Measurements from ENCODE around the gene SLC13A1. TPM values are rescaled to one million over a fixed set of nuclear protein-coding genes. Genes with fewer than 3 reads are reported as not detected.

SLC13A1 gene
- polyA plus RNA-seq, 1 donor = 1.7 TPM

- no CpG with 5 or more reads among the region's 2 CpGs for WGBS (ENCODE audit: insufficient coverage, low lambda C conversion rate)
- H3K27me3 ChIP-seq (ENCODE audit: control insufficient read depth, insufficient read depth, low read length) = no peaks in the 10 kb centered on the region
- no peaks in the 10 kb centered on the region for H3K36me3 ChIP-seq (ENCODE audit: control insufficient read depth, insufficient read depth, low read length)
- H3K27ac ChIP-seq (ENCODE audit: low read length) = no peak overlapping the region
- peak overlapping the region; percentile 46 for H3K4me3 ChIP-seq (ENCODE audit: low read length)
- H3K9me3 ChIP-seq (ENCODE audit: control insufficient read depth, low read depth, low read length) = no peaks in the 10 kb centered on the region
- DNase-seq = no peak
- H3K4me1 ChIP-seq (ENCODE audit: control insufficient read depth, insufficient read depth, low read length) = peaks cover 6% of the 10 kb centered on the region
These were observed 1.7 kb downstream of the SLC13A1 start for GRCh38 chr7:123198111-123198510.

DNA sequence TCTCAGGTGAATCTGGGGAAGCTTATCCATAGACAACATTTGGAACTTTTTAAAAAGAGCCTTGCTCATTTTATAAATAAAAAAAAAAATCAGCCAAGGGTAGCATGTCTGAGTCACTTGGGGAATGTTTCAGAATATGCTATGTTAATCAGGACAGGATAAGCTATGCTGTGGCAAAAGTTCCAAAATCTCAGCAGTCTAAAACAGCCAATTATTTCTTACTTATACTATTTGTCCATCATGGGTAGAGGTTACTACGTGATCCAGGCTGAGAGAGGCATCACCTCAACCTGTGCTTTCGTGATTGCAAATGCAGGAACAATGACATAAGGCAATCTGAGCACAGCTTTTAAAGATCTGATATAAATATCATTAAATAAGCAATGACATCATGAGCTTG is 6.5 kb downstream of the SLC13A1 start:
- Histone ChIP-seq H3K27me3 (ENCODE audit: control insufficient read depth, insufficient read depth, low read length) (no peaks in the 10 kb centered on the region), H3K4me3 (ENCODE audit: low read length) (no peak overlapping the region), H3K4me1 (ENCODE audit: control insufficient read depth, insufficient read depth, low read length) (no peaks in the 10 kb centered on the region), H3K36me3 (ENCODE audit: control insufficient read depth, insufficient read depth, low read length) (no peaks in the 10 kb centered on the region), H3K27ac (ENCODE audit: low read length) (no peak overlapping the region), H3K9me3 (ENCODE audit: control insufficient read depth, low read depth, low read length) (no peaks in the 10 kb centered on the region)
- no CpG with 5 or more reads among the region's 2 CpGs for WGBS (ENCODE audit: insufficient coverage, low lambda C conversion rate)
- no peak for DNase-seq

DNA sequence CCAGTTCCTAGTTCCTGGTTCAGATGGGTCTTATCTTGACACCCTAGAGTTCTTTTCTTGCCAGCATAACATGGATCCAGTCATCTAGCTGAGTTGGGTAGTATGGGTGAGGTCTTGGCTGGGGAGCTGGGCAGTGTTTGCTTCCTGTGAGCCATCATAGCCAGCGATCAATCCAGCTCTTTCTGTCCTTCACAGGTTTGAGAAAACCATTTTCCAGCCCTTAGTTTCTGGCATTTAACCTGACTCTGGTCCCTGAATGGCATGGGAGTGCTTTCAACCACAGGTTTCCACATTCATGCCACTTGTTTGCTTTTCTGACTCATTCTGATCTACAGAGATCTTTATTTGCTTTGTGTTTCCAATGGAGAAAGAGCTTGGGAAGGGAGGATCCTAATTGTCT is 8.6 kb downstream of the SLC13A1 start:
- Histone ChIP-seq H3K27ac (ENCODE audit: low read length) (no peak overlapping the region), H3K9me3 (ENCODE audit: control insufficient read depth, low read depth, low read length) (no peaks in the 10 kb centered on the region), H3K36me3 (ENCODE audit: control insufficient read depth, insufficient read depth, low read length) (no peaks in the 10 kb centered on the region), H3K4me1 (ENCODE audit: control insufficient read depth, insufficient read depth, low read length) (no peaks in the 10 kb centered on the region), H3K4me3 (ENCODE audit: low read length) (no peak overlapping the region), H3K27me3 (ENCODE audit: control insufficient read depth, insufficient read depth, low read length) (no peaks in the 10 kb centered on the region)
- 60% methylated on average over 1 of the region's 1 CpG for WGBS (ENCODE audit: insufficient coverage, low lambda C conversion rate)
- DNase-seq = no peak

GRCh38 chr7:123190109-123190831 is 9.5 kb downstream of the SLC13A1 start:
- no peak overlapping the region for H3K27ac ChIP-seq (ENCODE audit: low read length)

GRCh38 chr7:123185756-123186155 is 14.0 kb downstream of the SLC13A1 start:
- Histone ChIP-seq H3K36me3 (ENCODE audit: control insufficient read depth, insufficient read depth, low read length) (no peaks in the 10 kb centered on the region), H3K27ac (ENCODE audit: low read length) (no peak overlapping the region), H3K9me3 (ENCODE audit: control insufficient read depth, low read depth, low read length) (no peaks in the 10 kb centered on the region), H3K4me3 (ENCODE audit: low read length) (no peak overlapping the region), H3K27me3 (ENCODE audit: control insufficient read depth, insufficient read depth, low read length) (no peaks in the 10 kb centered on the region), H3K4me1 (ENCODE audit: control insufficient read depth, insufficient read depth, low read length) (no peaks in the 10 kb centered on the region)
- DNase-seq = no peak
- WGBS (ENCODE audit: insufficient coverage, low lambda C conversion rate) = 67% methylated on average over 1 of the region's 3 CpGs

More at GRCh38 chr7:123190109-123190831, 9.5 kb downstream of the SLC13A1 start:
- no peak for DNase-seq
- Histone ChIP-seq H3K9me3 (ENCODE audit: control insufficient read depth, low read depth, low read length) (no peaks in the 10 kb centered on the region), H3K27me3 (ENCODE audit: control insufficient read depth, insufficient read depth, low read length) (no peaks in the 10 kb centered on the region), H3K4me3 (ENCODE audit: low read length) (no peak overlapping the region), H3K4me1 (ENCODE audit: control insufficient read depth, insufficient read depth, low read length) (no peaks in the 10 kb centered on the region), H3K36me3 (ENCODE audit: control insufficient read depth, insufficient read depth, low read length) (no peaks in the 10 kb centered on the region)
- WGBS (ENCODE audit: insufficient coverage, low lambda C conversion rate) = no CpG with 5 or more reads among the region's 2 CpGs

- H3K27me3 ChIP-seq (ENCODE audit: control insufficient read depth, insufficient read depth, low read length) = no peaks in the 10 kb centered on the region
- no peaks in the 10 kb centered on the region for H3K36me3 ChIP-seq (ENCODE audit: control insufficient read depth, insufficient read depth, low read length)
These were observed 15.5 kb downstream of the SLC13A1 start for GRCh38 chr7:123184271-123184670.

DNA sequence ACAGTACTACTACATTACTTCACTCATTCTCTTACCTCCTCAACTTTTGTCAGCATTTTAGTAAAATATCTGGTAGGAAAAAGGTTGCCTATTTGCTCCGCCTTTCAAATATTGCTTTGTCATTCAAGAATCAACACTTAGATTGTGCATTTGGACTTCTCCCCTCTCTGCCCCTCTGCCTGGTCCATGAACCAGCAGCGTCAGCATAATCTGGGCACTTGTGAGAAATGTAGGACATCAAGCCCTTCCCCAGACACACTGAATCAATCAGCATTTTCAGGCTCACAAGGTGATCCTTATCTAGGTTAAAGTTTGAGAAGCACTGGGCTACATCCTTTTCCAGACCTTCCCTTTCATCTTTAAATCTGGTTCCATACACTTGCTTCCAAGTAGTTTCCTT is 16.3 kb downstream of the SLC13A1 start:
- H3K27me3 ChIP-seq (ENCODE audit: control insufficient read depth, insufficient read depth, low read length) = no peaks in the 10 kb centered on the region
- no peak for DNase-seq
- no peaks in the 10 kb centered on the region for H3K9me3 ChIP-seq (ENCODE audit: control insufficient read depth, low read depth, low read length)
- no peaks in the 10 kb centered on the region for H3K36me3 ChIP-seq (ENCODE audit: control insufficient read depth, insufficient read depth, low read length)
- no CpG with 5 or more reads among the region's 2 CpGs for WGBS (ENCODE audit: insufficient coverage, low lambda C conversion rate)
- H3K4me1 ChIP-seq (ENCODE audit: control insufficient read depth, insufficient read depth, low read length) = no peaks in the 10 kb centered on the region
- H3K4me3 ChIP-seq (ENCODE audit: low read length) = no peak overlapping the region
- H3K27ac ChIP-seq (ENCODE audit: low read length) = no peak overlapping the region

More at GRCh38 chr7:123184271-123184670, 15.5 kb downstream of the SLC13A1 start:
- DNase-seq = no peak
- no peaks in the 10 kb centered on the region for H3K9me3 ChIP-seq (ENCODE audit: control insufficient read depth, low read depth, low read length)
- no peak overlapping the region for H3K27ac ChIP-seq (ENCODE audit: low read length)
- H3K4me3 ChIP-seq (ENCODE audit: low read length) = no peak overlapping the region
- no peaks in the 10 kb centered on the region for H3K4me1 ChIP-seq (ENCODE audit: control insufficient read depth, insufficient read depth, low read length)

GRCh38 chr7:123177442-123177841 is 22.3 kb downstream of the SLC13A1 start:
- H3K27ac ChIP-seq (ENCODE audit: low read length) = peak overlapping the region; percentile 67
- H3K9me3 ChIP-seq (ENCODE audit: control insufficient read depth, low read depth, low read length) = no peaks in the 10 kb centered on the region
- peaks cover 8% of the 10 kb centered on the region for H3K4me1 ChIP-seq (ENCODE audit: control insufficient read depth, insufficient read depth, low read length)
- peak; percentile 42 to 58 for DNase-seq
- H3K27me3 ChIP-seq (ENCODE audit: control insufficient read depth, insufficient read depth, low read length) = no peaks in the 10 kb centered on the region
- H3K36me3 ChIP-seq (ENCODE audit: control insufficient read depth, insufficient read depth, low read length) = no peaks in the 10 kb centered on the region
- H3K4me3 ChIP-seq (ENCODE audit: low read length) = no peak overlapping the region

DNA sequence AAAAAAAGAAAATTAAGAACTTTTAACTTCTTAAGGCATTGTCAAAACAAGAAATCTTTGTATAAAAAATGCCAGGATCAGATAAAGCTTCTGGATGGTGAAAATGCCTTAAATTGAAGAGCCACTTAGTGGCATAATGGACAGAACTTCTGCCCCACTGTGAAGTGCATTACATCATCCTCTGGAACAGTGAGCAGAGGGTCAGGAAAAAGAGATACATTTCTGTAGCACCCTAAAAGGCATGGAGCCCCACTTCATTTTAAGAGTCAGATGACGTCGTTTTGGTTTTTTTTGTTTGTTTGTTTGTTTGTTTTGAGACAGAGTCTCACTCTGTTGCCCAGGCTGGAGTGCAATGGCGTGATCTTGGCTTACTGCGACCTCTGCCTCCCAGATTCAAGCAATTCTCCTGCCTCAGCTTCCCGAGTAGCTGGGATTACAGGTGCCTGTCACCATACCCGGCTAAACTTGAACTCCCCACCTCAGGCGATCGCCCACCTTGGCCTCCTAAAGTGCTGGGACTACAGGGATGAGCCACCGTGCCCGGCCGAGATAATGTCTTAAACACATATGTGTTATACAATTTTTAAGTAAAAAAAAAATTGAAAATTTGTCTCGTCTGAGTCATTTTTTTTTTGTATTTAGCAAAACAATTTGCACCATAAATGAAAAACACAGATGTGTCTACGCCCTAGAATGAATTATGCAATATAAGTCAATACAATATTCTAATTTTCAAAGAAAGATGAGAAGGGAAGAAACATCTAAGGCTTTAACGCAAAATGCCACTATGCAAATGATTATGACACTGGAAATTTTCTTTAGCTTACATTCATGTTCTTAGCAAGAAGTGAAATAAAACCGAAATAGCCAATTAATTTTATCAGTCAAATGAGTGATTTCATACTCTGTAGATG is 29.2 kb downstream of the SLC13A1 start:
- Histone ChIP-seq H3K36me3 (ENCODE audit: control insufficient read depth, insufficient read depth, low read length) (peaks cover 9% of the 10 kb centered on the region), H3K4me1 (ENCODE audit: control insufficient read depth, insufficient read depth, low read length) (no peaks in the 10 kb centered on the region), H3K27ac (ENCODE audit: low read length) (no peak overlapping the region), H3K4me3 (ENCODE audit: low read length) (no peak overlapping the region), H3K27me3 (ENCODE audit: control insufficient read depth, insufficient read depth, low read length) (no peaks in the 10 kb centered on the region), H3K9me3 (ENCODE audit: control insufficient read depth, low read depth, low read length) (no peaks in the 10 kb centered on the region)
- WGBS (ENCODE audit: insufficient coverage, low lambda C conversion rate) = 100% methylated on average over 3 of the region's 15 CpGs
- DNase-seq = no peak

- Histone ChIP-seq H3K36me3 (ENCODE audit: control insufficient read depth, insufficient read depth, low read length) (peaks cover 9% of the 10 kb centered on the region), H3K4me3 (ENCODE audit: low read length) (no peak overlapping the region), H3K9me3 (ENCODE audit: control insufficient read depth, low read depth, low read length) (no peaks in the 10 kb centered on the region), H3K27ac (ENCODE audit: low read length) (no peak overlapping the region), H3K27me3 (ENCODE audit: control insufficient read depth, insufficient read depth, low read length) (no peaks in the 10 kb centered on the region), H3K4me1 (ENCODE audit: control insufficient read depth, insufficient read depth, low read length) (no peaks in the 10 kb centered on the region)
- no peak for DNase-seq
- no CpG with 5 or more reads among the region's 8 CpGs for WGBS (ENCODE audit: insufficient coverage, low lambda C conversion rate)
These were observed 30.7 kb downstream of the SLC13A1 start for GRCh38 chr7:123169065-123169464.
